B cell (primary cell): ENCODE data around the gene SLC30A1. TPM values are rescaled to one million over a fixed set of nuclear protein-coding genes. Genes with fewer than 3 reads are reported as not detected.

ENCODE experiments used
- ATAC-seq: fragments of 200-7000 bp; cut with Tn5 transposase; one replicate; pipeline ENCODE4 v1.10.0; 2021; ENCODE audit warnings: low read depth, mild to moderate bottlenecking, moderate number of reproducible peaks, moderate library complexity
- CTCF ChIA-PET: fragments of 350-600 bp; sonication (Branson Sonifier 250); formaldehyde crosslinking; loops from one replicate; lab custom pipeline; 2021; ENCODE audit warnings: antibody characterized with exemption, inconsistent platforms; lab: Charles Lee
- POLR2A ChIA-PET: fragments of 350-600 bp; sonication (Branson Sonifier 250); formaldehyde crosslinking; loops from one replicate; lab custom pipeline; 2021; ENCODE audit warnings: antibody characterized with exemption; lab: Charles Lee
- DNase-seq: peaks from one replicate; pipeline ENCODE4 v3.0.0; 2013
- H2AFZ ChIP-seq: 2 replicates; pipeline ENCODE4 v1.6.1; 2012; ENCODE audit warnings: mild to moderate bottlenecking, low read depth, low read length; ENCODE audit not compliant: insufficient read depth, poor library complexity, severe bottlenecking
- H3K27ac ChIP-seq, 2 donors: 1 replicate in 1 of 2; 2 replicates in 1 of 2; pipeline ENCODE4 v1.5.1; 2012 to 2013; ENCODE audit warnings: low read length in 2 of 2, mild to moderate bottlenecking in 2 of 2, moderate library complexity in 1 of 2
- H3K27me3 ChIP-seq, 4 experiments: fragments of 200-600 bp in 1 of 4; sonication (generic) in 1 of 4; replicated peaks in 1 of 4; 1 replicate in 2 of 4; 2 replicates in 2 of 4; pipeline versions ENCODE4 v1.6.1 to v1.7.0; 2013 to 2016; ENCODE audit warnings: low read length in 3 of 4, mild to moderate bottlenecking in 2 of 4, mixed read lengths in 1 of 4, moderate library complexity in 1 of 4; ENCODE audit not compliant: insufficient read depth in 4 of 4, control insufficient read depth in 3 of 4; ENCODE audit errors: control extremely low read depth in 1 of 4
- H3K36me3 ChIP-seq, 2 experiments: replicated peaks in 1 of 2; 1 replicate in 1 of 2; 2 replicates in 1 of 2; pipeline versions ENCODE4 v1.6.1 to v1.7.1; 2013; ENCODE audit warnings: low read length in 1 of 2; ENCODE audit not compliant: insufficient read depth in 2 of 2, control insufficient read depth in 1 of 2; ENCODE audit errors: control extremely low read depth in 1 of 2, extremely low read depth in 1 of 2
- H3K4me1 ChIP-seq, 2 donors: fragments of 200-600 bp in 1 of 2; sonication (generic) in 1 of 2; 1 replicate in 1 of 2; 2 replicates in 1 of 2; pipeline versions ENCODE4 v1.5.1 to v1.6.1; 2013 to 2017; ENCODE audit warnings: low read length in 2 of 2; ENCODE audit not compliant: control insufficient read depth in 2 of 2, insufficient read depth in 2 of 2
- H3K4me2 ChIP-seq: replicated peaks from 2 replicates; pipeline ENCODE3; 2012; ENCODE audit warnings: mild to moderate bottlenecking, low read depth, low read length; ENCODE audit not compliant: poor library complexity, severe bottlenecking
- H3K4me3 ChIP-seq, 5 experiments: fragments of 200-600 bp in 1 of 5; sonication (generic) in 1 of 5; 1 replicate in 3 of 5; 2 replicates in 2 of 5; pipeline versions ENCODE4 v1.5.1 to v1.7.0; 2011 to 2016; ENCODE audit warnings: low read length in 4 of 5, mild to moderate bottlenecking in 4 of 5, low read depth in 2 of 5, control low read depth in 1 of 5, moderate library complexity in 1 of 5; ENCODE audit not compliant: insufficient read depth in 1 of 5; ENCODE audit errors: control extremely low read depth in 1 of 5, extremely low read depth in 1 of 5
- H3K79me2 ChIP-seq: fragments of 200-600 bp; sonication (generic); one replicate; pipeline ENCODE4 v1.6.0; 2016; ENCODE audit warnings: low read length; ENCODE audit not compliant: control insufficient read depth, insufficient read depth
- H3K9ac ChIP-seq: fragments of 200-600 bp; sonication (generic); 2 replicates; pipeline ENCODE4 v1.6.1; 2017; ENCODE audit warnings: mild to moderate bottlenecking, low read length, moderate library complexity
- H3K9me3 ChIP-seq, 3 donors: one replicate each; pipeline versions ENCODE4 v1.6.1 to v1.7.1; 2013; ENCODE audit warnings: low read length in 2 of 3; ENCODE audit not compliant: control insufficient read depth in 2 of 3, insufficient read depth in 1 of 3; ENCODE audit errors: control extremely low read depth in 1 of 3
- H4K20me1 ChIP-seq: 2 replicates; pipeline ENCODE4 v1.6.0; 2012; ENCODE audit warnings: mild to moderate bottlenecking, low read length; ENCODE audit not compliant: insufficient read depth, control insufficient read depth, poor library complexity, severe bottlenecking
- H3K27ac Mint-ChIP-seq: one replicate; pipeline ENCODE4 v1.8.0; 2021; ENCODE audit warnings: mixed read lengths
- H3K27me3 Mint-ChIP-seq: one replicate; pipeline ENCODE4 v1.8.0; 2021; ENCODE audit warnings: mixed read lengths
- H3K4me1 Mint-ChIP-seq: one replicate; pipeline ENCODE4 v1.8.0; 2021; ENCODE audit warnings: mixed read lengths
- H3K4me3 Mint-ChIP-seq: one replicate; pipeline ENCODE4 v1.8.0; 2021; ENCODE audit warnings: mixed read lengths
- H3K9me3 Mint-ChIP-seq: one replicate; pipeline ENCODE4 v1.8.0; 2022; ENCODE audit warnings: mixed read lengths; ENCODE audit not compliant: insufficient read depth
- CTCF ChIP-seq: fragments of 200-600 bp; IDR thresholded peaks from one replicate; pipeline ENCODE4 v1.8.0; 2022; ENCODE audit warnings: antibody characterized with exemption, mild to moderate bottlenecking
- EZH2 ChIP-seq: IDR thresholded peaks from 2 replicates; pipeline ENCODE4 v1.6.1; 2012; ENCODE audit warnings: borderline replicate concordance, low read depth, mild to moderate bottlenecking, moderate library complexity, low read length; ENCODE audit not compliant: insufficient read depth, poor library complexity, severe bottlenecking
- WGBS: methylation state at CpG from one replicate; pipeline ENCODE4 v1.1.5; 2013; ENCODE audit warnings: missing lambda C conversion rate; ENCODE audit not compliant: insufficient coverage; 5-methylcytosine and 5-hydroxymethylcytosine counted together
- intact Hi-C: fragments of 100-400 bp; cut with micrococcal nuclease; formaldehyde crosslinking; loops from one replicate; pipeline ENCODE4 v1.10.0; 2022
- polyA plus RNA-seq: library from polyadenylated mRNA; depleted of rRNA; stranded (reverse); fragments of >200 nt; gene quantifications from 2 replicates; pipeline ENCODE4 v1.2.3, GENCODE V29; 2012
- total RNA-seq, 2 donors: library from RNA; stranded (reverse); fragments of 120-200 nt in 1 of 2; gene quantifications; 1 replicate in 1 of 2; 2 replicates in 1 of 2; pipeline versions ENCODE4 v1.2.3 to v1.2.4, GENCODE V29; 2013 to 2022

The SLC30A1 gene
- total and polyA plus RNA-seq, 2 donors (not counting 1 experiment from before 2014, with no cell fraction given), result 1.7 to 12.2 TPM

- WGBS, result 100% methylated on average over 1 of the region's 3 CpGs
- Histone ChIP-seq H3K27ac (no peak overlapping the region), H3K79me2 (peaks cover 9% of the 10 kb centered on the region), H2AFZ (no peak overlapping the region), H3K27me3 (no peaks in the 10 kb centered on the region), H3K36me3 (no peaks in the 10 kb centered on the region), H4K20me1 (no peaks in the 10 kb centered on the region), H3K4me1 (peaks cover 8% of the 10 kb centered on the region in 2 donors), H3K4me3 (no peak overlapping the region), H3K9me3 (no peaks in the 10 kb centered on the region), H3K4me2 (no peak overlapping the region), H3K9ac (no peak overlapping the region)
- no peak overlapping the region for H3K4me3 Mint-ChIP-seq
- intact Hi-C loops, result no loop called here
- ATAC-seq (no peak), DNase-seq (no peak)
- ChIA-PET CTCF (interaction anchor here (0.7 kb wide), 1 partner anchor 33 kb away, joined by 3 read pairs; no protein-coding TSS in a partner anchor), POLR2A (no interaction called here)
- no peak overlapping the region for H3K27ac Mint-ChIP-seq
- no peak for TF ChIP-seq EZH2
- no peak for TF ChIP-seq CTCF
- peaks cover 7% of the 10 kb centered on the region for H3K4me1 Mint-ChIP-seq
- H3K9me3 Mint-ChIP-seq, result no peaks in the 10 kb centered on the region
- H3K27me3 Mint-ChIP-seq, result peaks cover 4% of the 10 kb centered on the region
These were observed 22.2 kb upstream of the SLC30A1 start for GRCh38 chr1:211601159-211601558.

GRCh38 chr1:211599250-211599649 lies 20.3 kb upstream of the SLC30A1 start:
- no peaks in the 10 kb centered on the region for H3K79me2 ChIP-seq
- no peaks in the 10 kb centered on the region for H3K9me3 Mint-ChIP-seq
- H3K27me3 ChIP-seq, result no peaks in the 10 kb centered on the region
- no peak overlapping the region for H3K27ac ChIP-seq
- ChIA-PET CTCF (interaction anchor here (0.6 to 0.9 kb wide), 2 partner anchors 11 to 26 kb away, joined by 3 read pairs; no protein-coding TSS in a partner anchor), POLR2A (interaction anchor here (0.7 kb wide), 1 partner anchor 15 kb away, joined by 3 read pairs; no protein-coding TSS in a partner anchor)
- no peak overlapping the region for H3K4me3 Mint-ChIP-seq
- no peak overlapping the region for H3K4me3 ChIP-seq
- no peaks in the 10 kb centered on the region for H3K9me3 ChIP-seq
- no peak overlapping the region for H3K4me2 ChIP-seq
- no peak overlapping the region for H3K27ac Mint-ChIP-seq
- intact Hi-C loops, result no loop called here
- H3K27me3 Mint-ChIP-seq, result peaks cover 5% of the 10 kb centered on the region
- no peak for ATAC-seq
- no peaks in the 10 kb centered on the region for H3K36me3 ChIP-seq
- TF ChIP-seq CTCF (no peak), EZH2 (no peak)
- DNase-seq, result no peak
- H4K20me1 ChIP-seq, result no peaks in the 10 kb centered on the region
- H2AFZ ChIP-seq, result no peak overlapping the region
- H3K4me1 ChIP-seq, result no peaks in the 10 kb centered on the region
- H3K9ac ChIP-seq, result no peak overlapping the region
- no peaks in the 10 kb centered on the region for H3K4me1 Mint-ChIP-seq
